HL-60 (cell line): ENCODE data around the gene RAC2.
"Not testable (repeated sequence)": the region's sequence is repeated elsewhere in the genome, so short reads cannot be mapped to it uniquely, and the experiment has no call there.

Experiments
- DNase-seq, 2 experiments: peaks; one replicate each; pipeline ENCODE4 v3.0.0-alpha.2; 2010 to 2020; ENCODE audit warnings: low read depth in 1 of 2, low spot score in 1 of 2
- H3K27ac ChIP-seq: fragments of 250-450 bp; sonication (Bioruptor Pico); replicated peaks from 2 replicates; pipeline ENCODE4 v1.5.1; 2020; ENCODE audit warnings: mild to moderate bottlenecking, moderate library complexity
- H3K27me3 ChIP-seq: fragments of 250-450 bp; sonication (Bioruptor Pico); 2 replicates; pipeline ENCODE4 v1.5.1; 2021; ENCODE audit warnings: mild to moderate bottlenecking, moderate library complexity; ENCODE audit not compliant: insufficient read depth, poor library complexity, severe bottlenecking
- H3K4me3 ChIP-seq: replicated peaks from 2 replicates; pipeline ENCODE4 v1.5.1; 2011; ENCODE audit warnings: mild to moderate bottlenecking, control low read depth, low read length; ENCODE audit not compliant: insufficient read depth
- GABPA ChIP-seq: IDR thresholded peaks from 2 replicates; pipeline ENCODE4 v1.6.1; 2012; ENCODE audit warnings: low read depth
- POLR2AphosphoS5 ChIP-seq: IDR thresholded peaks from 2 replicates; pipeline ENCODE4 v1.6.1; 2012; ENCODE audit warnings: low read depth
- SPI1 ChIP-seq: IDR thresholded peaks from 2 replicates; pipeline ENCODE4 v1.6.1; 2012; ENCODE audit warnings: low read depth, mild to moderate bottlenecking, borderline replicate concordance
- TF ChIP-seq, protein P1 (sequence below): IDR thresholded peaks from 2 replicates; pipeline ENCODE4 v1.6.1; 2012; ENCODE audit warnings: low read depth; ENCODE audit not compliant: insufficient replicate concordance
- TF ChIP-seq, protein P2 (sequence below): IDR thresholded peaks from one replicate; pipeline ENCODE4 v1.5.1; 2011; ENCODE audit warnings: low read length, control low read depth, inconsistent platforms; ENCODE audit not compliant: insufficient read depth

The RAC2 gene

DNA sequence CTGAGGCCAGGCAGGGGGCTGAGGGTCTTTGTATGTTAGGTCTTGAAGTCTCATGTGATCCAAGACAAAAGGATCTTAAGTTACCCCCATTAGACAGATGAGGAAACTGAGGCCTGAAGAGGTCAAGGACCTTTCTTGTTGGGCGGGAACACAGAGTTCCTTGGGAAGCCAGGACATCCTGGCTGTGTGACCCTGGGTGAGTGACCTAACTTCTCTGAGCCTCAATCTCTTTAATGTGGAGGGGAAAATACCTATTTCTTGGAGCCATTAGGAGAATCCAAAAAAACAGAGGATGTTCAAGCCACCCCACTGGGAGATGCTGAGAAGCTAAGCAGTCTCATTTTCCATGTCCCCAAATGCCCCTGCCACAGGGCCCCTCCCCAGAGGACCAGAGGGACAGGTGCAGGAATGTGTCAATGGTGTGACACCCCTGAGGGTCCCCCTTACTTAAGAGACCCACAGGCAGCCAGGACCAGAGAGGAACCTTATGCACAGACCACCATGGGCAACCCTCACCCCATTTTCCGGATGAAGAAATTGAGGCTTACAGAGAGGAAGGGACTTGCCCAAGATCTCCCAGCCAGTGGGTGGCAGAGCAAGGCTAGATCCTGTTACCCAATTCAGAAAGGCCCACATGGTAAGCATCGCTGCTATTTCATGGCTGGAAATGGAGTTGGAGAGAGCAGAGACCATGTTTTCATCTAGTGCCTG, 8.0 kb downstream of the RAC2 start:
- Histone ChIP-seq H3K27ac (peak overlapping the region; percentile 38), H3K4me3 (no peak overlapping the region), H3K27me3 (no peaks in the 10 kb centered on the region)
- DNase-seq = peak in 1 of 2 experiments; percentile 71
- TF ChIP-seq, protein P1, sequence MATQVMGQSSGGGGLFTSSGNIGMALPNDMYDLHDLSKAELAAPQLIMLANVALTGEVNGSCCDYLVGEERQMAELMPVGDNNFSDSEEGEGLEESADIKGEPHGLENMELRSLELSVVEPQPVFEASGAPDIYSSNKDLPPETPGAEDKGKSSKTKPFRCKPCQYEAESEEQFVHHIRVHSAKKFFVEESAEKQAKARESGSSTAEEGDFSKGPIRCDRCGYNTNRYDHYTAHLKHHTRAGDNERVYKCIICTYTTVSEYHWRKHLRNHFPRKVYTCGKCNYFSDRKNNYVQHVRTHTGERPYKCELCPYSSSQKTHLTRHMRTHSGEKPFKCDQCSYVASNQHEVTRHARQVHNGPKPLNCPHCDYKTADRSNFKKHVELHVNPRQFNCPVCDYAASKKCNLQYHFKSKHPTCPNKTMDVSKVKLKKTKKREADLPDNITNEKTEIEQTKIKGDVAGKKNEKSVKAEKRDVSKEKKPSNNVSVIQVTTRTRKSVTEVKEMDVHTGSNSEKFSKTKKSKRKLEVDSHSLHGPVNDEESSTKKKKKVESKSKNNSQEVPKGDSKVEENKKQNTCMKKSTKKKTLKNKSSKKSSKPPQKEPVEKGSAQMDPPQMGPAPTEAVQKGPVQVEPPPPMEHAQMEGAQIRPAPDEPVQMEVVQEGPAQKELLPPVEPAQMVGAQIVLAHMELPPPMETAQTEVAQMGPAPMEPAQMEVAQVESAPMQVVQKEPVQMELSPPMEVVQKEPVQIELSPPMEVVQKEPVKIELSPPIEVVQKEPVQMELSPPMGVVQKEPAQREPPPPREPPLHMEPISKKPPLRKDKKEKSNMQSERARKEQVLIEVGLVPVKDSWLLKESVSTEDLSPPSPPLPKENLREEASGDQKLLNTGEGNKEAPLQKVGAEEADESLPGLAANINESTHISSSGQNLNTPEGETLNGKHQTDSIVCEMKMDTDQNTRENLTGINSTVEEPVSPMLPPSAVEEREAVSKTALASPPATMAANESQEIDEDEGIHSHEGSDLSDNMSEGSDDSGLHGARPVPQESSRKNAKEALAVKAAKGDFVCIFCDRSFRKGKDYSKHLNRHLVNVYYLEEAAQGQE = no peak
- TF ChIP-seq, protein P2, sequence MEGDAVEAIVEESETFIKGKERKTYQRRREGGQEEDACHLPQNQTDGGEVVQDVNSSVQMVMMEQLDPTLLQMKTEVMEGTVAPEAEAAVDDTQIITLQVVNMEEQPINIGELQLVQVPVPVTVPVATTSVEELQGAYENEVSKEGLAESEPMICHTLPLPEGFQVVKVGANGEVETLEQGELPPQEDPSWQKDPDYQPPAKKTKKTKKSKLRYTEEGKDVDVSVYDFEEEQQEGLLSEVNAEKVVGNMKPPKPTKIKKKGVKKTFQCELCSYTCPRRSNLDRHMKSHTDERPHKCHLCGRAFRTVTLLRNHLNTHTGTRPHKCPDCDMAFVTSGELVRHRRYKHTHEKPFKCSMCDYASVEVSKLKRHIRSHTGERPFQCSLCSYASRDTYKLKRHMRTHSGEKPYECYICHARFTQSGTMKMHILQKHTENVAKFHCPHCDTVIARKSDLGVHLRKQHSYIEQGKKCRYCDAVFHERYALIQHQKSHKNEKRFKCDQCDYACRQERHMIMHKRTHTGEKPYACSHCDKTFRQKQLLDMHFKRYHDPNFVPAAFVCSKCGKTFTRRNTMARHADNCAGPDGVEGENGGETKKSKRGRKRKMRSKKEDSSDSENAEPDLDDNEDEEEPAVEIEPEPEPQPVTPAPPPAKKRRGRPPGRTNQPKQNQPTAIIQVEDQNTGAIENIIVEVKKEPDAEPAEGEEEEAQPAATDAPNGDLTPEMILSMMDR = no peak
- TF ChIP-seq SPI1 = no peak
- TF ChIP-seq GABPA = no peak
- TF ChIP-seq POLR2AphosphoS5 = no peak

DNA sequence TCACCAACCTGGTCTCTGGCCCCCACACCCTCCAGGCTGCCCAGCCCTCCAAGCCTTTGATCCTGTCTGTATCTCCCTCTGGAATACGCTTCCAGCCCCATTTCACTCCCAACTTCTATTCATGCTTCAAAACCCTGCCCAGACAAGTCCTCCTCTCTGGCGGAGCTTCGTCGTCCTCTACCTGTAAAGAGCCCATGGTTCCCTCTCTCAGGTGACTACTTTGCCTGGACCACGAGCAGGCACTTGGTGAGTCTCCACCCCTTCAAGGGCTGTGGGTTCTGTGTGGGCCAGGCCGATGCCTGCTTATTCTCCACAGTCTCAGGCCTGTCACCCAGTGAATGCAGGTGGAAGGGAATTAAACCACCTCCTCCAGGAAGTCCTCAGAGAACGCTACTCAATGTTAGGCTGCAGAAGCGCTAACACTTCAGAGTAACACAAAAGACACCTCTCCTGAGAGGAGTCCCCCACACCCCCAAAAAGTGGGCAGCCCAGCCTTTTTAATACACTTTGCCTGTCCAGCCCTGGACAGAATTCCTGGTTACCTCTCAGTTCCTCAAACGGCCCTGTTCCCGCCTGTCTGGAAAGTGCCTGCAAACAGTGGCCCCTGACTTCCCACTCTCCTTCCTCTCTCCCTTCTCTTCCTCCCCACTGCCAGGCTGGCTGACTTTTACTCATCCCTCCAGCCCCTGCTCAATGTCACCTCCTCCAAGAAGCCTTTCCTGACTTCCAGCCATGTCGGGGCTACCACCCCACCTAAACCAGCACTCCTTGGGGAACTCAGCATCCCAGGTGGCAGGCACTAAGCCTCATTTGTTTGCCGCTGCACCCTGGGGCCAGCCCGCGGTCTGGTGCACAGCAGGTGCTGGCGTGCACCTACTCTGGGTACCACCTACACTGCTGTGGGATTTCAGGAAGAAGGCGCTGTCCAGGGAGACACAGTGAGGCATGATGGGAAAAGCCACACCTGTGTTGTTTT, 9.0 kb downstream of the RAC2 start:
- Histone ChIP-seq H3K4me3 (no peak overlapping the region), H3K27ac (peak overlapping the region; percentile 12; the same call in 1 of the 2 replicates), H3K27me3 (no peaks in the 10 kb centered on the region)
- TF ChIP-seq GABPA (no peak), POLR2AphosphoS5 (no peak)
- TF ChIP-seq, protein P1 = no peak
- TF ChIP-seq, protein P2 = no peak
- no peak for DNase-seq

DNA sequence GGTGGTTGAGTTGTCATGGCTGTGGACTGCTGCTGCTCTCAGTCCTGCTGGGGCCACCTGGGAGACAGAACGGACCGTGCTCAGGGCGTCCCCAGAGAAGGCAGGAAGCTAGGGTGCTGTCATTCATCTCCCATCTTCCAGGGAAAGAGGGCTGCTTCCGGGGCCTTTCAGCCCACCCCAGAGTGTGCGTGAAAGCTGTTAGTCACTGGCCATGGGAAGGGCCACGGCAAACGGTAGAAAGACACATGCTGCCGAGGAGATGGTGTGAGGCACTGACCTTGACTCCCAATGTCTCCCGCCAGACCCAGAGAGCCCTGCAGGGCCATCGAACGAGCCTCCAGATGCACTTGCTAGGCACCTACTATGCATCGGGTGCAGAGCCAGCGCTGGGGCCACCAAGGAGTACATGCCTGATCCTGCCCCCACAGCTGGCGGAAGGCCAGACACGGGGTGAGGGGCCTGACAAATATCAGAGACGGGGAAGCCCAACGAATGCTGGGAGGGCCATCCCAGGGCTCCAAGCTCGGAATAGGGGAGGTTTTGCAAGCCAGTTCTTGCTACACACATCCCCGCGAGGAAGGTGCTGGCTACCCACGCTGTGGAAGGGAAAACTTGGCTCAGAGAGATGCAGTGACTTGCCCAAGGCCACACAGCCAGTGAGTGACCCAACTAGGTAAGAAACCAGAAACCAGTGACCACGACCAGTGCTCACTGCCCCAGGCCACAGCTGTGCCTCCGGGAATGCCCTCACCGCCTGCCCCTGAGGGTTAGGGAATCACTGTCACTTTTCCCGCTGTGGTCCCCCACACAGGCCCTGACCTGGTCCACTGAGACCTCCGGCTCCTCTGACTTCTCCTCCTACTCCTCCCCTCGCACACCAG, 10.1 kb downstream of the RAC2 start:
- DNase-seq = peak in 1 of 2 experiments; percentile 28
- no peaks in the 10 kb centered on the region for H3K27me3 ChIP-seq
- TF ChIP-seq, protein P1 = no peak
- no peak overlapping the region for H3K4me3 ChIP-seq
- peak overlapping the region; percentile 12; the same call in 1 of the 2 replicates for H3K27ac ChIP-seq

DNA sequence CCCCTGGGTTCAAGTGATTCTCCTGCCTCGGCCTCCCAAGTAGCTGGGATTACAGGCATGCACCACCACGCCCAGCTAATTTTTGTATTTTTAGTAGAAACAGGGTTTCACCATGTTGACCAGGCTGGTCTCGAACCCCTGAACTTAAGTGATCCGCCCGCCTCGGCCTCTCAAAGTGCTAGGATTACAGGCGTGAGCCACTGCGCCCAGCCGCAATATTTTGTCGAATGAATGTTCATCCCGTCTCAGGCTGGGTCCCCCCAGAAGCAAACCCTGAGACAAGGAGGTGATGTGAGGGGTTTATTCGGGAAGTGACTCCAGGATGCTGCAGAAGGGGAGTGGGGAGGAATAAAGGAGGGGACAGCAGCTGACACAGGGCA, 10.7 kb downstream of the RAC2 start:
- H3K27me3 ChIP-seq, H3K4me3 ChIP-seq, H3K27ac ChIP-seq, DNase-seq: not testable (repeated sequence)
